Left lung (tissue), 10 donors: ENCODE results near the gene LAMP5. TPM values are rescaled to one million over a fixed set of nuclear protein-coding genes. Genes with fewer than 3 reads are reported as not detected.

Experiments used
- ATAC-seq: fragments of 200-7000 bp; cut with Tn5 transposase; one replicate; pipeline ENCODE4 v1.9.1; 2020; ENCODE audit warnings: moderate library complexity
- DNase-seq, 4 donors: peaks; one replicate each; pipeline ENCODE4 v3.0.0-alpha.2; 2013 to 2020
- H3K27ac ChIP-seq, 2 donors: fragments of 200-600 bp; sonication (generic) in 1 of 2; one replicate each; pipeline versions ENCODE4 v1.5.0 to v1.8.0; 2020 to 2021
- H3K27me3 ChIP-seq, 2 donors: fragments of 200-600 bp; sonication (generic) in 1 of 2; one replicate each; pipeline versions ENCODE4 v1.5.0 to v1.8.0; 2020 to 2021
- H3K36me3 ChIP-seq, 2 donors: fragments of 200-600 bp; sonication (generic) in 1 of 2; one replicate each; pipeline versions ENCODE4 v1.5.0 to v1.8.0; 2020 to 2021
- H3K4me1 ChIP-seq, 2 donors: fragments of 200-600 bp; one replicate each; pipeline ENCODE4 v1.8.0; 2021
- H3K4me3 ChIP-seq, 2 donors: fragments of 200-600 bp; sonication (generic) in 1 of 2; one replicate each; pipeline versions ENCODE4 v1.5.0 to v1.8.0; 2020 to 2021; ENCODE audit warnings: mild to moderate bottlenecking in 1 of 2
- H3K9me3 ChIP-seq, 2 donors: fragments of 200-600 bp; sonication (generic) in 1 of 2; one replicate each; pipeline versions ENCODE4 v1.5.0 to v1.8.0; 2020 to 2021
- CTCF ChIP-seq, 2 donors: fragments of 200-600 bp; sonication (generic) in 1 of 2; IDR thresholded peaks; one replicate each; pipeline versions ENCODE4 v1.5.0 to v1.8.0; 2021; ENCODE audit warnings: antibody characterized with exemption in 2 of 2
- intact Hi-C, 2 donors: fragments of 100-400 bp; cut with DNase I; formaldehyde crosslinking; loops; one replicate each; pipeline versions ENCODE4 v1.11.2 to v1.14.2; 2022
- polyA plus RNA-seq, 6 donors: library from polyadenylated mRNA; unstranded; fragments of 120-200 nt; gene quantifications; one replicate each; pipeline ENCODE4 v1.2.1, GENCODE V29; 2013; ENCODE audit not compliant: insufficient read length in 6 of 6
- total RNA-seq, 2 donors: library from RNA; stranded (reverse); fragmentation: NEBNext Ultra II Directional; extraction: Animal tissue kit (Norgen Biotek cat#: 25700); gene quantifications; one replicate each; pipeline ENCODE4 v1.2.1, GENCODE V29; 2021
- donor health status: DM: no; HTN: yes; CAD: no.
- donor health status: DM: no; HTN: no; CAD: no.

The LAMP5 gene
- total and polyA plus RNA-seq, 8 donors, result 0.47 to 5.3 (median 1.9) TPM

- intact Hi-C loops, result no loop called here
- Histone ChIP-seq H3K9me3 (no peaks in the 10 kb centered on the region), H3K27ac (no peak overlapping the region), H3K27me3 (peaks cover 0 to 10% of the 10 kb centered on the region in 2 donors), H3K4me3 (no peak overlapping the region), H3K36me3 (no peaks in the 10 kb centered on the region), H3K4me1 (no peaks in the 10 kb centered on the region)
- no peak for TF ChIP-seq CTCF (IDR thresholded peaks at IDR 0.05)
- ATAC-seq, result no peak
- no peak for DNase-seq
These were observed 61.4 kb downstream of the LAMP5 start for GRCh38 chr20:9575836-9576235.

GRCh38 chr20:9576695-9577094 is 62.3 kb downstream of the LAMP5 start:
- Histone ChIP-seq H3K36me3 (no peaks in the 10 kb centered on the region), H3K4me3 (no peak overlapping the region), H3K9me3 (no peaks in the 10 kb centered on the region), H3K27ac (no peak overlapping the region), H3K27me3 (peaks cover 0 to 10% of the 10 kb centered on the region in 2 donors), H3K4me1 (no peaks in the 10 kb centered on the region)
- DNase-seq, result no peak
- no peak for TF ChIP-seq CTCF (IDR thresholded peaks at IDR 0.05)
- intact Hi-C loops, result no loop called here
- ATAC-seq, result no peak

GRCh38 chr20:9577397-9577796 is 63.0 kb downstream of the LAMP5 start:
- H3K4me1 ChIP-seq, result no peaks in the 10 kb centered on the region
- no peak overlapping the region for H3K4me3 ChIP-seq
- peaks cover 0 to 10% of the 10 kb centered on the region in 2 donors for H3K27me3 ChIP-seq
- no peaks in the 10 kb centered on the region for H3K36me3 ChIP-seq
- H3K27ac ChIP-seq, result no peak overlapping the region
- DNase-seq (no peak), ATAC-seq (no peak)
- intact Hi-C loops, result no loop called here
- H3K9me3 ChIP-seq, result no peaks in the 10 kb centered on the region
- TF ChIP-seq CTCF (IDR thresholded peaks at IDR 0.05), result no peak

GRCh38 chr20:9578594-9578993 is 64.2 kb downstream of the LAMP5 start:
- H3K9me3 ChIP-seq, result no peaks in the 10 kb centered on the region
- H3K27me3 ChIP-seq, result peaks cover 0 to 10% of the 10 kb centered on the region in 2 donors
- no peak overlapping the region for H3K4me3 ChIP-seq
- no peaks in the 10 kb centered on the region for H3K36me3 ChIP-seq
- DNase-seq, result no peak
- no peaks in the 10 kb centered on the region for H3K4me1 ChIP-seq
- H3K27ac ChIP-seq, result no peak overlapping the region
- no peak for TF ChIP-seq CTCF (IDR thresholded peaks at IDR 0.05)
- intact Hi-C loops, result no loop called here
- ATAC-seq, result no peak
